K562 (cell line): ENCODE results near the gene DLGAP1. TPM values are rescaled to one million over a fixed set of nuclear protein-coding genes. Genes with fewer than 3 reads are reported as not detected.

ENCODE experiments used
- ATAC-seq: fragments of 200-7000 bp; cut with Tn5 transposase; 3 replicates; pipeline ENCODE4 v1.9.1; 2020; ENCODE audit warnings: moderate library complexity
- BruUV-seq: library from RNA; stranded (reverse); fragments of 400-500 nt; replicated peaks from 2 replicates; lab custom pipeline; 2021; lab: Mats Ljungman, UMichigan
- CTCF ChIA-PET: fragments of 300-600 bp; formaldehyde crosslinking; extraction: SDS; loops from one replicate; lab custom pipeline; 2021; ENCODE audit warnings: low intra/inter-chr PET ratio; lab: Yijun Ruan, JAX
- POLR2A ChIA-PET: fragments of 300-600, 350-650 bp; sonication (Branson Sonifier 250); formaldehyde crosslinking; extraction: SDS; loops from one replicate; lab custom pipeline; 2021; ENCODE audit warnings: antibody characterized with exemption, inconsistent platforms; lab: Yijun Ruan, JAX
- DNase-seq, 4 experiments: peaks; one replicate each; pipeline versions ENCODE4 v3.0.0 to v3.0.0-alpha.2; 2011 to 2018; ENCODE audit warnings: low spot score in 3 of 4, mixed read lengths in 3 of 4; ENCODE audit errors: extremely low read depth in 1 of 4
- FAIRE-seq: peaks from 2 replicates; lab custom pipeline; 2011; peaks lifted over from hg19 to GRCh38; lab: Jason Lieb, UNC
- H2AFZ ChIP-seq: 2 replicates; pipeline ENCODE4 v1.6.0; 2011; ENCODE audit warnings: low read depth, low read length, control low read depth, inconsistent platforms
- H3K27ac ChIP-seq: fragments of 200-600 bp; 3 replicates; pipeline ENCODE4 v1.8.0; 2011; ENCODE audit warnings: low read depth, mild to moderate bottlenecking, control low read depth, inconsistent platforms, low read length, moderate library complexity, mixed read lengths; ENCODE audit errors: extremely low read depth
- H3K27me3 ChIP-seq, 2 experiments: fragments of 300-600 bp in 1 of 2; 2 replicates in 1 of 2; 3 replicates in 1 of 2; pipeline versions ENCODE4 v1.6.0 to v1.8.0; 2011; ENCODE audit warnings: inconsistent platforms in 2 of 2, low read length in 2 of 2, mild to moderate bottlenecking in 1 of 2, mixed read lengths in 1 of 2, moderate library complexity in 1 of 2; ENCODE audit not compliant: control insufficient read depth in 2 of 2, insufficient read depth in 2 of 2
- H3K36me3 ChIP-seq: fragments of 300-600 bp; 3 replicates; pipeline ENCODE4 v1.8.0; 2011; ENCODE audit warnings: mild to moderate bottlenecking, low read length, inconsistent platforms; ENCODE audit not compliant: control insufficient read depth, insufficient read depth
- H3K4me1 ChIP-seq, 2 experiments: fragments of 200-600 bp in 1 of 2; replicated peaks in 1 of 2; 2 replicates in 1 of 2; 3 replicates in 1 of 2; pipeline versions ENCODE4 v1.5.1 to v1.8.0; 2011; ENCODE audit warnings: inconsistent platforms in 2 of 2, low read length in 2 of 2, mild to moderate bottlenecking in 1 of 2, mixed read lengths in 1 of 2, moderate library complexity in 1 of 2; ENCODE audit not compliant: control insufficient read depth in 2 of 2, insufficient read depth in 2 of 2
- H3K4me2 ChIP-seq: 2 replicates; pipeline ENCODE4 v1.6.1; 2011; ENCODE audit warnings: low read length, control low read depth, inconsistent platforms, mixed read lengths; ENCODE audit not compliant: insufficient read depth
- H3K4me3 ChIP-seq: fragments of 200-600 bp; sonication (generic), shearing (Covaris generic); 2 replicates; pipeline ENCODE4 v1.5.1; 2016; ENCODE audit warnings: control low read depth, inconsistent platforms
- H3K79me2 ChIP-seq: fragments of 200-600 bp; 3 replicates; pipeline ENCODE4 v1.8.0; 2011; ENCODE audit warnings: low read length, inconsistent platforms; ENCODE audit not compliant: control insufficient read depth, insufficient read depth
- H3K9ac ChIP-seq, 2 experiments: 2 replicates each; pipeline versions ENCODE4 v1.6.0 to v1.6.1; 2011; ENCODE audit warnings: low read depth in 2 of 2, low read length in 2 of 2, control low read depth in 1 of 2, inconsistent platforms in 1 of 2, mild to moderate bottlenecking in 1 of 2, mixed read lengths in 1 of 2; ENCODE audit not compliant: insufficient read depth in 1 of 2
- H3K9me1 ChIP-seq: one replicate; pipeline ENCODE4 v1.6.0; 2011; ENCODE audit warnings: inconsistent platforms, mild to moderate bottlenecking, low read length, moderate library complexity; ENCODE audit not compliant: control insufficient read depth, insufficient read depth
- H3K9me3 ChIP-seq: replicated peaks from 2 replicates; pipeline ENCODE4 v1.5.1; 2011; ENCODE audit warnings: low read depth, low read length, inconsistent platforms; ENCODE audit not compliant: control insufficient read depth, insufficient read depth
- H4K20me1 ChIP-seq: replicated peaks from 2 replicates; pipeline ENCODE4 v1.6.1; 2011; ENCODE audit warnings: low read length, inconsistent platforms, mixed read lengths; ENCODE audit not compliant: control insufficient read depth, insufficient read depth
- CBX2 ChIP-seq: fragments of 200-600 bp; sonication (generic); IDR thresholded peaks from one replicate; pipeline ENCODE4 v1.6.1; 2012; ENCODE audit warnings: mild to moderate bottlenecking, low read length, inconsistent platforms; ENCODE audit not compliant: insufficient read depth, poor library complexity, severe bottlenecking
- DMBX1 ChIP-seq: fragments of 250-450 bp; sonication (Bioruptor Pico); IDR thresholded peaks from 2 replicates; pipeline ENCODE4 v1.8.0; 2022; ENCODE audit warnings: inconsistent platforms, mild to moderate bottlenecking, moderate library complexity, borderline replicate concordance
- MAFG ChIP-seq: fragments of 450-650 bp; conservative IDR thresholded peaks from 2 replicates; pipeline ENCODE4 v1.6.1; 2016; ENCODE audit warnings: missing genetic modification characterization, missing compliant biosample characterization
- RAD21 ChIP-seq, 2 experiments: fragments of 250-450 bp in 1 of 2; fragments of 450-650 bp in 1 of 2; sonication (Bioruptor Pico) in 1 of 2; formaldehyde crosslinking in 1 of 2; IDR thresholded peaks in 1 of 2; conservative IDR thresholded peaks in 1 of 2; 2 replicates each; pipeline versions ENCODE4 v1.4.0 to v1.8.0; 2020 to 2022; ENCODE audit warnings: mild to moderate bottlenecking in 2 of 2, moderate library complexity in 1 of 2
- RBM39 ChIP-seq: fragments of 200-400 bp; formaldehyde crosslinking; optimal IDR thresholded peaks from 2 replicates; pipeline ENCODE3; 2018; ENCODE audit warnings: low read depth, low read length
- SIX5 ChIP-seq, 2 experiments: IDR thresholded peaks; 2 replicates each; pipeline ENCODE4 v1.6.1; 2011; ENCODE audit warnings: low read length in 2 of 2, borderline replicate concordance in 1 of 2, low read depth in 1 of 2, mild to moderate bottlenecking in 1 of 2, moderate library complexity in 1 of 2; ENCODE audit not compliant: insufficient read depth in 1 of 2
- U2AF1 ChIP-seq: fragments of 200-400 bp; formaldehyde crosslinking; optimal IDR thresholded peaks from 2 replicates; pipeline ENCODE3; 2017; ENCODE audit warnings: mild to moderate bottlenecking, low read depth, low read length, moderate library complexity
- ZFP91 ChIP-seq: sonication (generic); formaldehyde crosslinking; IDR thresholded peaks from 2 replicates; pipeline ENCODE4 v1.8.0; 2022; ENCODE audit warnings: mild to moderate bottlenecking, missing genetic modification reagents
- WGBS: fragments of 100-300 bp; shearing (Covaris generic); methylation state at CpG from one replicate; pipeline ENCODE4 v1.1.6; 2016; ENCODE audit warnings: low coverage, mixed read lengths; ENCODE audit not compliant: insufficient coverage; ENCODE audit errors: missing lambda C conversion rate; 5-methylcytosine and 5-hydroxymethylcytosine counted together
- in situ Hi-C: fragments of 300-500 bp; cut with MboI; formaldehyde crosslinking; loops from 4 replicates; pipeline ENCODE4 v1.15.0; 2018; ENCODE audit warnings: inconsistent platforms, mixed read lengths
- intact Hi-C: fragments of 100-400 bp; cut with micrococcal nuclease; formaldehyde crosslinking; loops from 2 replicates; pipeline ENCODE4 v1.14.2; 2022
- polyA plus RNA-seq, 8 experiments: library from polyadenylated mRNA; depleted of rRNA in 4 of 8; stranded (reverse) in 5 of 8; unstranded in 3 of 8; fragments of >200 nt; fragmentation: Nextera tagmentation in 2 of 8; fragmentation: Illumina TruSeq in 1 of 8; extraction: Ambion mirVana in 2 of 8; extraction: Trizol in 1 of 8; gene quantifications; 2 replicates each; pipeline versions ENCODE4 v1.2.1 to v1.2.3, GENCODE V29; 2011 to 2014; ENCODE audit warnings: inconsistent platforms in 1 of 8, missing spikeins in 1 of 8
- total RNA-seq, 7 experiments: library from RNA; depleted of rRNA in 6 of 7; stranded (reverse); fragments of >200 nt in 6 of 7; fragmentation: Illumina TruSeq in 2 of 7; extraction: Trizol in 2 of 7; gene quantifications; 2 replicates each; pipeline versions ENCODE4 v1.2.1 to v1.2.3, GENCODE V29; 2011 to 2021; ENCODE audit warnings: low replicate concordance in 1 of 7
- TF ChIP-seq, protein P1 (sequence below): fragments of 200-800 bp; sonication (Bioruptor generic); IDR thresholded peaks from 2 replicates; pipeline ENCODE4 v1.6.1; 2016; ENCODE audit warnings: missing genetic modification characterization, missing compliant biosample characterization
- TF ChIP-seq, protein P2 (sequence below), 2 experiments: fragments of 450-650 bp in 1 of 2; IDR thresholded peaks; 2 replicates each; pipeline ENCODE4 v1.6.1; 2011 to 2017; ENCODE audit warnings: low read depth in 2 of 2, antibody characterized with exemption in 1 of 2, borderline replicate concordance in 1 of 2, low read length in 1 of 2, mild to moderate bottlenecking in 1 of 2, mixed read lengths in 1 of 2; ENCODE audit not compliant: control insufficient read depth in 1 of 2

The DLGAP1 gene
- total and polyA plus RNA-seq, 9 of the 15 experiments (the other 6 are each of a cell fraction or from before 2014, with no cell fraction given), result 0.04 to 0.22 (median 0.08) TPM

- no peaks in the 10 kb centered on the region; a peak in 1 of 5 replicates for H3K4me1 ChIP-seq
- no peaks in the 10 kb centered on the region for H3K79me2 ChIP-seq
- ATAC-seq, result no peak
- no peak for DNase-seq
- BruUV-seq, result no TSS peak
- H3K9me1 ChIP-seq, result no peaks in the 10 kb centered on the region
- no peak for FAIRE-seq
- TF ChIP-seq DMBX1 (CRISPR knock-in tag), result no peak
- TF ChIP-seq RAD21 (CRISPR knock-in tag; conservative IDR thresholded peaks at IDR 0.05 in 1 of 2, IDR thresholded peaks at IDR 0.05 in 1 of 2), result no peak
- TF ChIP-seq MAFG (tag), result no peak
- TF ChIP-seq ZFP91 (CRISPR knock-in tag), result no peak
- no peak for TF ChIP-seq RBM39
- TF ChIP-seq U2AF1, result no peak
- TF ChIP-seq, protein P1, sequence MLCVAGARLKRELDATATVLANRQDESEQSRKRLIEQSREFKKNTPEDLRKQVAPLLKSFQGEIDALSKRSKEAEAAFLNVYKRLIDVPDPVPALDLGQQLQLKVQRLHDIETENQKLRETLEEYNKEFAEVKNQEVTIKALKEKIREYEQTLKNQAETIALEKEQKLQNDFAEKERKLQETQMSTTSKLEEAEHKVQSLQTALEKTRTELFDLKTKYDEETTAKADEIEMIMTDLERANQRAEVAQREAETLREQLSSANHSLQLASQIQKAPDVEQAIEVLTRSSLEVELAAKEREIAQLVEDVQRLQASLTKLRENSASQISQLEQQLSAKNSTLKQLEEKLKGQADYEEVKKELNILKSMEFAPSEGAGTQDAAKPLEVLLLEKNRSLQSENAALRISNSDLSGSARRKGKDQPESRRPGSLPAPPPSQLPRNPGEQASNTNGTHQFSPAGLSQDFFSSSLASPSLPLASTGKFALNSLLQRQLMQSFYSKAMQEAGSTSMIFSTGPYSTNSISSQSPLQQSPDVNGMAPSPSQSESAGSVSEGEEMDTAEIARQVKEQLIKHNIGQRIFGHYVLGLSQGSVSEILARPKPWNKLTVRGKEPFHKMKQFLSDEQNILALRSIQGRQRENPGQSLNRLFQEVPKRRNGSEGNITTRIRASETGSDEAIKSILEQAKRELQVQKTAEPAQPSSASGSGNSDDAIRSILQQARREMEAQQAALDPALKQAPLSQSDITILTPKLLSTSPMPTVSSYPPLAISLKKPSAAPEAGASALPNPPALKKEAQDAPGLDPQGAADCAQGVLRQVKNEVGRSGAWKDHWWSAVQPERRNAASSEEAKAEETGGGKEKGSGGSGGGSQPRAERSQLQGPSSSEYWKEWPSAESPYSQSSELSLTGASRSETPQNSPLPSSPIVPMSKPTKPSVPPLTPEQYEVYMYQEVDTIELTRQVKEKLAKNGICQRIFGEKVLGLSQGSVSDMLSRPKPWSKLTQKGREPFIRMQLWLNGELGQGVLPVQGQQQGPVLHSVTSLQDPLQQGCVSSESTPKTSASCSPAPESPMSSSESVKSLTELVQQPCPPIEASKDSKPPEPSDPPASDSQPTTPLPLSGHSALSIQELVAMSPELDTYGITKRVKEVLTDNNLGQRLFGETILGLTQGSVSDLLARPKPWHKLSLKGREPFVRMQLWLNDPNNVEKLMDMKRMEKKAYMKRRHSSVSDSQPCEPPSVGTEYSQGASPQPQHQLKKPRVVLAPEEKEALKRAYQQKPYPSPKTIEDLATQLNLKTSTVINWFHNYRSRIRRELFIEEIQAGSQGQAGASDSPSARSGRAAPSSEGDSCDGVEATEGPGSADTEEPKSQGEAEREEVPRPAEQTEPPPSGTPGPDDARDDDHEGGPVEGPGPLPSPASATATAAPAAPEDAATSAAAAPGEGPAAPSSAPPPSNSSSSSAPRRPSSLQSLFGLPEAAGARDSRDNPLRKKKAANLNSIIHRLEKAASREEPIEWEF (CRISPR knock-in tag), result no peak
- TF ChIP-seq, protein P2, sequence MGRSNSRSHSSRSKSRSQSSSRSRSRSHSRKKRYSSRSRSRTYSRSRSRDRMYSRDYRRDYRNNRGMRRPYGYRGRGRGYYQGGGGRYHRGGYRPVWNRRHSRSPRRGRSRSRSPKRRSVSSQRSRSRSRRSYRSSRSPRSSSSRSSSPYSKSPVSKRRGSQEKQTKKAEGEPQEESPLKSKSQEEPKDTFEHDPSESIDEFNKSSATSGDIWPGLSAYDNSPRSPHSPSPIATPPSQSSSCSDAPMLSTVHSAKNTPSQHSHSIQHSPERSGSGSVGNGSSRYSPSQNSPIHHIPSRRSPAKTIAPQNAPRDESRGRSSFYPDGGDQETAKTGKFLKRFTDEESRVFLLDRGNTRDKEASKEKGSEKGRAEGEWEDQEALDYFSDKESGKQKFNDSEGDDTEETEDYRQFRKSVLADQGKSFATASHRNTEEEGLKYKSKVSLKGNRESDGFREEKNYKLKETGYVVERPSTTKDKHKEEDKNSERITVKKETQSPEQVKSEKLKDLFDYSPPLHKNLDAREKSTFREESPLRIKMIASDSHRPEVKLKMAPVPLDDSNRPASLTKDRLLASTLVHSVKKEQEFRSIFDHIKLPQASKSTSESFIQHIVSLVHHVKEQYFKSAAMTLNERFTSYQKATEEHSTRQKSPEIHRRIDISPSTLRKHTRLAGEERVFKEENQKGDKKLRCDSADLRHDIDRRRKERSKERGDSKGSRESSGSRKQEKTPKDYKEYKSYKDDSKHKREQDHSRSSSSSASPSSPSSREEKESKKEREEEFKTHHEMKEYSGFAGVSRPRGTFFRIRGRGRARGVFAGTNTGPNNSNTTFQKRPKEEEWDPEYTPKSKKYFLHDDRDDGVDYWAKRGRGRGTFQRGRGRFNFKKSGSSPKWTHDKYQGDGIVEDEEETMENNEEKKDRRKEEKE (IDR thresholded peaks at IDR 0.05; ENCODE audit: borderline replicate concordance in 1 of 2, control insufficient read depth in 1 of 2, low read depth in 2 of 2, low read length in 1 of 2), result no peak
- no peak for TF ChIP-seq SIX5 (IDR thresholded peaks at IDR 0.05; ENCODE audit: borderline replicate concordance in 1 of 2, insufficient read depth in 1 of 2, low read depth in 1 of 2, low read length in 2 of 2)
- TF ChIP-seq CBX2, result no peak
- intact Hi-C loops (no loop called here), in situ Hi-C loops (no loop called here)
- H3K9me3 ChIP-seq, result no peaks in the 10 kb centered on the region; the same call in 1 of the 2 replicates
- no peak overlapping the region for H3K27ac ChIP-seq
- no peaks in the 10 kb centered on the region for H3K36me3 ChIP-seq
- no peak overlapping the region for H3K9ac ChIP-seq
- no peak overlapping the region for H3K4me3 ChIP-seq
- 28% methylated on average over 1 of the region's 1 CpG for WGBS
- no peak overlapping the region for H3K4me2 ChIP-seq
- CTCF ChIA-PET, result no interaction called here
- POLR2A ChIA-PET, result no interaction called here
- no peaks in the 10 kb centered on the region for H3K27me3 ChIP-seq
- no peak overlapping the region for H2AFZ ChIP-seq
- H4K20me1 ChIP-seq, result no peaks in the 10 kb centered on the region
These were observed 764.4 kb downstream of the DLGAP1 start for GRCh38 chr18:3690764-3691066.
